DMS53 treated with DMSO at 0.1 percent for 48 hours (cell line): ENCODE measurements around the gene MEST.
"Not testable (repeated sequence)": the region's sequence is repeated elsewhere in the genome, so short reads cannot be mapped to it uniquely, and the experiment has no call there.

Experiments used
- DNase-seq: peaks from one replicate; lab custom pipeline; 2025; ENCODE audit not compliant: unreplicated experiment; lab: John Stamatoyannopoulos, UW

The MEST gene

DNA sequence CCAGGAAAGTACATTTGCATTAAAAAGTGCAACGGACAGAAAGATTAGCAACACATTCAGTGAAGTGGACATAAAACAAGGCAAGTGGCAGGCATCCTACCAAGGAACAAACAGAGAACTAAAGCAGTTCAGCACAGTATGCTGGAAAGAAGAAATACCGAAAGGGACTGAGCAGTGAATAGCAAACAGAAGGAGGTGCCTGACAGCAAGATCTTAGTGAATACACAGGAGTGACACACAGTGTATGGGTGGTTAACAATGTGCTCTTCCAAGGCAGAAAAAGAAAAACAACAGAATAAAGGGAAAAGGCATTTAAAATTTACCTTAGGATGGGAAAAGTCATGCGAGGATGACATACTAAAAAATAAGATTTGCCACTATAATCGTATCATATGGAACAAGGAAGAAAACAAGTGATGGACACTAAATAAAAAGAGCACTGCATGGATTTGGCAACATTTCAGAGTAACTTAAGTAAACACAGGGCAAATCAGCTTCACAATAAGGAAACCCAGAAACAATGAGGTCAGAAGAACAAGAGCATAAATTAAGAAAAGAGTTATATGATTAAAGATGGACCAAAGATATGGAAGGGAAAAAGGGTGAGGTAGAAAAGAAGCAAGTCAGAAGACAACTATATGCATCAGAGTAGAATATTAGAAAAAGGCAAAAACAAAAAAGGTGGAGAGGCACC is 29.5 kb downstream of the MEST start:
- no peak for DNase-seq

DNA sequence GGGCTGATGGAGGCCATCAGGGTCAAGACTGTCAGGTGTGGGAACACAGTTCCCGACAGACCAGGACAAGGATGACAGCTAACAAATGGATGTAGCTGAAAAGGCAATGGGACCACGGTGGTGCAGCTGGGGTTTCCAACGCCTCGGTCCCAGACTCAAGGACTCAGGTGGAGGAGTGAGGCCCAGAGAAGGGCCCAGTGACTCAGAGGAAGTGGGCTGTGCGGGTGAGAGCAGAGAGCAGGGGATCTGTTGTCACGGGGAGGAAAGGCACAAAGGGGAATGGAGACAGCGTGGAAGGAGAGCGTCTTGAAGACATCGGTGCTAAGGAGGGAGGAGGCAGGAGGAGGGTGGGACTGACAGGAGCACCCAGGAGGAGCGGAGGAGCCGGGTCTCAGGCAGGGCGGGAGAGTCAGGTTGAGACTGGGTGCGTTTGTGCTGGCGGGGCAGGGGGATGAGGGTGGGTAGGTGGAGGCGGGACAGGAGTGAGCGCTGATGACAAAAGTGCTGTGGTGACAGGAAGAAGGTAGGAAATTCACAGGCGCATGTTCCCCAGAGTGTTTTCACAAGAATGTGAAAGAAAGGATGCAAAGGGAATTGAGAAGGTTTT is 31.7 kb downstream of the MEST start:
- DNase-seq = not testable (repeated sequence)

DNA sequence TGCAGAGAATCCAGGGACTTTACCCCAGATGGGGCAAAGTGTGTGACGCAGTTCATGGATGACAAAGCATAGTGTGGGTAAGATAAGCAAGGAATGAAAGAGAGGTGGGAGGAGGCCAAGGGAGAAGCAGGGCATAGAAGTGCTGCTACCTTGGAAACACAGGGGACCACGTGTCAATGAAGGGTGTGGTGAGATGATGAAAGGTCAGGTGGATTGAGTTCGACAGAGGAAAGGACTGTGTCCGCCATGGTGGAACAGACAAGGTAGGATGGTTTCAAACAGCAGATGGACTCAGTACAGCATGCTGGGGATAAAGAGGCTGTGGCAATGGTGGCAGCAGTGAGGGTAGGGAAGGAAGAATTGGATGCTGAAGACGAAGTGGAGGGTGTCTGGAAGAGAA is 32.7 kb downstream of the MEST start:
- DNase-seq = no peak

DNA sequence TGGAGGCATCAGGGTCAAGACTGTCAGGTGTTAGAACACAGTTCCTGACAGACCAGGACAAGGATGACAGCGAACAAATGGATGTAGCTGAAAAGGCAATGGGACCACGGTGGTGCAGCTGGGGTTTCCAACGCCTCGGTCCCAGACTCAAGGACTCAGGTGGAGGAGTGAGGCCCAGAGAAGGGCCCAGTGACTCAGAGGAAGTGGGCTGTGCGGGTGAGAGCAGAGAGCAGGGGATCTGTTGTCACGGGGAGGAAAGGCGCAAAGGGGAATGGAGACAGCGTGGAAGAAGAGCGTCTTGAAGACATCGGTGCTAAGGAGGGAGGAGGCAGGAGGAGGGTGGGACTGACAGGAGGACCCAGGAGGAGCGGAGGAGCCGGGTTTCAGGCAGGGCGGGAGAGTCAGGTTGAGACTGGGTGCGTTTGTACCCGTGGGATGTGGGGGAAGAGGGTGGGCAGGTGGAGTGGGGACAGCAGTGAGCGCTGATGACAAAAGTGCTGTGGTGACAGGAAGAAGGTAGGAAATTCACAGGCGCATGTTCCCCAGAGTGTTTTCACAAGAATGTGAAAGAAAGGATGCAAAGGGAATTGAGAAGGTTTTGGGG is 36.0 kb downstream of the MEST start:
- not testable (repeated sequence) for DNase-seq

DNA sequence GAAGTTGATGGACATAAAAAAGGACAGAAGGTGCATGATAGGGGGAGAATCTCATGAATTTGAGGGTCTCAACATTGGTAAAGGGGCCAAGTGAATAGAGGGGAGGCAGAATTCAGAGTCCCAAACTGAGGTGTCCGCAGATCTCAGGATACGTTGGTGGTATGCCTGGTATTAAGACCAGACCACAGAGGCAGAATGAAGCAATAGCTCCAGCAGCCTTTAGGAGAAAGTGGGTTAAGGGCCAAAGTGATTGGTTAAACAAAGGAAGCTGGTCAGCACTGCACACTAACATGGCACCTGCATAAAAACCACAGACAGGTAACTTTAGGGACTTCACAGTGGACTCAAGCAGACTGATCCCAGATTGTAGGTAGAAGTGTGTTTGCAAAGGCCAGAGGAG is 37.5 kb downstream of the MEST start:
- no peak for DNase-seq

DNA sequence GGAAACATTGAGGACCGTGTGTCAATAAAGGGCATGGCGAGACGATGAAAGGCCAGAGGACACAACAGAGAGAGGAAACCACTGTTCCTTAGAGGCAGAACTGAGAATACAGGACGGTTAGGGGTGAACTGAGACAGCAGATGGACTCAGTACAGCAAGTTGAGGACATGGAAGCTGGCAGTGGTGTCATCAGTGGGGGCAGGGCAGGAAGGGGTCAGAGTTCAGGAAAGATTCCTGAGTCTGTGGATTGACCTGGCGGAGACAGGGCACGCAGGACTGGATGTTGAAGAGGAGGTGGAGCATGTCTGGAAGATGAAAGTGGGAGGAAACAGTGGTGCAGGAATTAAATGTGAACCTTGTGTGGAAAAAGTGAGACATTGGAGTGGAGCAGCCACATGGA is 46.0 kb downstream of the MEST start:
- not testable (repeated sequence) for DNase-seq

DNA sequence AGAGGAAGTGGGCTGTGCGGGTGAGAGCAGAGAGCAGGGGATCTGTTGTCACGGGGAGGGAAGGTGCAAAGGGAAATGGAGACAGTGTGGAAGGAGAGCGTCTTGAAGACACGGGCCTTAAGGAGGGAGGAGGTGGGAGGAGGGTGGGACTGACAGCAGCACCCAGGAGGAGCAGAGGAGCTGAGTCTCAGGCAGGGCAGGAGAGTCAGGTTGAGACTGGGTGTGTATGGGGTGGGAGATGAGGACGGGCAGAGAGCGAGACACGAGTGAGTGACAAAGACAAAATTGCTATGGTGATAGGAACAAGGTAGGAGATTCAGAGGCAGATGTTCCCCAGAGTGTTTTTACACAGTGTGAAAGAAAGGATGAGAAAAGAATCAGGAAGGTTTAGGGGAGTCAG is 49.4 kb downstream of the MEST start:
- DNase-seq = not testable (repeated sequence)

DNA sequence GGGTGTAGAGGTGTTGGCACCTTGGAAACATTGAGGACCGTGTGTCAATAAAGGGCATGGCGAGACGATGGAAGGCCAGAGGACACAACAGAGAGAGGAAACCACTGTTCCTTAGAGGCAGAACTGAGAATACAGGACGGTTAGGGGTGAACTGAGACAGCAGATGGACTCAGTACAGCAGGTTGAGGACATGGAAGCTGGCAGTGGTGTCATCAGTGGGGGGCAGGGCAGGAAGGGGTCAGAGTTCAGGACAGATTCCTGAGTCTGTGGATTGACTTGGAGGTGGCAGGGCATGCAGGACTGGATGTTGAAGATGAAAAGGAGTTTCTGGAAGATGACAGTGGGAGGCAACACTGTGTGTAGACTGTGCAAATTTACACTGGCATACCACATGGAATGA is 50.4 kb downstream of the MEST start:
- not testable (repeated sequence) for DNase-seq

DNA sequence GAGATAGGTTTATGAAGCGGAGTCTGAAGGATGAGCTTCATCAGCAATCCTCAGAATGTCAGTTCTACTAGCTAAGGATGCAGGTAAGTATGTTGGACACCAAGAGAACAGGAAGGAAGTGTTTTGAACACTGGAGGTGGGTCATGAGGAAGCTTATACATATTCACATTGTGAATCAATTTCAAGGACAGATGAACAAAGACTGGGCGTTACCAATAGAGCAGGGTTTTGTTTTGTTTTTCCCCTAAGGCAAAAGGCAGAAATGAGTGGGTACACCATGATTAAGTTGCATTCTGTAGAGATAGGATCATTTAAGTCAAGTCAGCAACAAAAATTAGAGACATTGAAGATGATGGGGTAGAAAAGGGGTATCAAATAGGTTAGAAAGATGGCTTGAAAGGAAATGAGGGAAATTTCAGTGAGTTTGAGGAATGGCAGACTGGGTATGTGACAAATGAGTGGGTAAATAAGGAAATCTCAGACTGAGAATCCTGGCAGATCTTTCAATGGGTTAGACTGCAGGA is 51.7 kb downstream of the MEST start:
- DNase-seq = no peak

DNA sequence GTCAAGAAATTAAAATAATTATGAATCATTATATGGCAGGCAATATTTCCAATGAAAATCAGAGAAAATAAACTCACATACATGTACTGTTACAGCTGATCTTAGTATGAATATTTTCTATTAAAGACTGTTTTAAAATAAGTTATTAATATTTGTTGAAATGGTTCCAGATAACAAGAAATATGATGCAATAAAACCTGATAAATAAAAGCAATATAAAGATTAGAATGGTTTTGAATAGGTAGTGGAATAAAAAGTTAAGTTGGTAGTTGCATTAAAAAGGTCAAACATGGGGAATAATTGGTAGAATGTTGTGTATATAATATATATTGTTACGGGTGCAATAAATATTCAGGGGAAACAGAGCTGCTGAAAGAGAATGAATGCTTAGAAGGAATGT is 52.5 kb downstream of the MEST start:
- no peak for DNase-seq

DNA sequence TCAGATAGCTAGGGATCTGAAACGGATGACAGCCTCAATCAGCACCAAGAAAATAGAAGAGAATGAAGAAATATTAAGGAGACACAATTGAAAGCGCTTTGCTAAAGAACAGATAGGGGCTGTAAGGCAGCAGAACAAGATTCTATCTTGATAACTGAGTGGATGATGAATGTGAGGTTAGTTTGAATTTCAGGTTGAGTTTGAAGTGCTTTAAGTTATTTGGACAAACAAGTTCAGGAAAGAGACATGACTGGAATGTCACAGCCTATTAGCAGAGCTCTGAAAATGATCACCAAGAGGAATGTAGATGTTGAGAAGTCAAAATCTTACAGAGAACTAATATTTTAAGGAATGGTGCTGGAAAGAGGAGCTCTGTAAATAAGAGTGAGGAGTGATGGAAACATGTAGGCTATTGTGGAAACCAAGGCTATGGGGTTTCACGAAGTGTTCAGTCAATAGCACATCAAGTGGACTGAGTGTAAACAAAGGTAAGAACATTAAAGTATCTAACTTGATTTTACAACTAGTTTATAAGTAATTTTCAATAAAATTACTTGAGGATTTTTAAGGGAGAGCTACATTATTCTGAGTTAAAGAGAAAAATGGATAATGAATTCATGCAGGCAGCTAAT is 61.6 kb downstream of the MEST start:
- DNase-seq = no peak

DNA sequence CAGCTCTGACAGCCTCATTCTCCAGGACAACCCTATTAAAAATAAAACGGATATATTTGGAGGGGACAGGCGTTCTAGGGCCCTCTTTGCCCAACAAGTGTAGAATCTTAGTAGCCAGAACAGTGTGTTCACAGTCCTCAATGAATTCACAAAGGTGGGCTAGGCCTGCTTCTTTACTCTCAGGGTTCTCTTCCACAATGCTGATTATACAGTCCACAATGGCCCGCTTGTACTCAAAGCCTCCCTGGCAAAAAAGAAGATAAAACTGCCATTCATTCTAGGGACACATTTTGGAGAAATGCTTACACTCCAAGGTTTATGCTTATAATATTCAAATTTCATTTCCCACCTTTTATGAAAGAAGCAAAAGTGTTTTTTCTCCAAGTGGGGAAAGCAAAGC is 62.6 kb downstream of the MEST start:
- DNase-seq = no peak
